Fibroblast of the conjunctiva (primary cell): ENCODE data around the gene GRK6.
"Not testable (repeated sequence)": the region's sequence is repeated elsewhere in the genome, so short reads cannot be mapped to it uniquely, and the experiment has no call there.

Experiments used
- DNase-seq: peaks from one replicate; pipeline ENCODE4 v3.0.0-alpha.2; 2010; ENCODE audit warnings: low read depth

Gene GRK6

GRCh38 chr5:177399997-177400868 is 26.2 kb upstream of the GRK6 start, which contains the start of gene PFN3:
Gene PFN3, minus strand, starts transcription at chr5:177400661. Its CDS starts 85 bp downstream, at chr5:177400576.
- DNase-seq: no peak

GRCh38 chr5:177402271-177403043 is 24.0 kb upstream of the GRK6 start:
- DNase-seq: no peak

- no peak for DNase-seq
These were observed 23.2 kb upstream of the GRK6 start for GRCh38 chr5:177403102-177403791.

- DNase-seq: peak; percentile 56
These were observed 22.5 kb upstream of the GRK6 start for GRCh38 chr5:177403792-177404640.

- no peak for DNase-seq
These were observed 21.8 kb upstream of the GRK6 start for GRCh38 chr5:177404641-177405179.

- DNase-seq: no peak
These were observed 21.2 kb upstream of the GRK6 start for GRCh38 chr5:177405312-177405711.

GRCh38 chr5:177405805-177406204 is 20.7 kb upstream of the GRK6 start:
- no peak for DNase-seq

GRCh38 chr5:177409043-177409801 is 17.3 kb upstream of the GRK6 start, which contains the start of gene F12:
Gene F12, minus strand, starts transcription at chr5:177409564. Its CDS starts 37 bp downstream, at chr5:177409527.
- no peak for DNase-seq

- no peak for DNase-seq
These were observed 15.9 kb upstream of the GRK6 start for GRCh38 chr5:177410575-177410974.

GRCh38 chr5:177412603-177413233 is 13.8 kb upstream of the GRK6 start:
- DNase-seq: no peak

GRCh38 chr5:177414481-177414880 is 12.0 kb upstream of the GRK6 start:
- no peak for DNase-seq

- DNase-seq: not testable (repeated sequence)
These were observed 9.4 kb upstream of the GRK6 start for GRCh38 chr5:177417081-177417480.

- DNase-seq: no peak
These were observed 7.4 kb upstream of the GRK6 start for GRCh38 chr5:177419046-177419445.

- not testable (repeated sequence) for DNase-seq
These were observed 6.0 kb upstream of the GRK6 start for GRCh38 chr5:177420472-177420871.

- no peak for DNase-seq
These were observed 5.2 kb upstream of the GRK6 start for GRCh38 chr5:177421062-177421798.

- no peak for DNase-seq
These were observed 2.8 kb upstream of the GRK6 start for GRCh38 chr5:177423671-177424070.

GRCh38 chr5:177425196-177425800 is 1.2 kb upstream of the GRK6 start:
- no peak for DNase-seq

- peak; percentile 100 for DNase-seq
These were observed 493 bp upstream of the GRK6 start for GRCh38 chr5:177425801-177426565.
